BLaER1 treated with 17β-estradiol and CSF1 and Interleukin-3, amounts not matched to agents 10 nM and 100 nM (cell line): ENCODE results near the gene NOSTRIN.

Source experiments
- H3K27ac ChIP-seq, 11 experiments: shearing (Covaris generic); formaldehyde crosslinking; 2 replicates each; pipeline ENCODE4 v1.8.1; 2022
- H3K27me3 ChIP-seq, 11 experiments: shearing (Covaris generic); formaldehyde crosslinking; 2 replicates each; pipeline ENCODE4 v1.8.1; 2022
- H3K36me3 ChIP-seq, 11 experiments: shearing (Covaris generic); formaldehyde crosslinking; 2 replicates each; pipeline ENCODE4 v1.8.1; 2022
- H3K4me1 ChIP-seq, 10 experiments: shearing (Covaris generic); formaldehyde crosslinking; 2 replicates each; pipeline ENCODE4 v1.8.1; 2022
- H3K4me2 ChIP-seq, 11 experiments: shearing (Covaris generic); formaldehyde crosslinking; 2 replicates each; pipeline ENCODE4 v1.8.1; 2022
- H3K4me3 ChIP-seq, 10 experiments: shearing (Covaris generic); formaldehyde crosslinking; 2 replicates each; pipeline ENCODE4 v1.8.1; 2022
- H3K9ac ChIP-seq, 11 experiments: shearing (Covaris generic); formaldehyde crosslinking; 2 replicates each; pipeline ENCODE4 v1.8.1; 2022
- H3K9me3 ChIP-seq, 11 experiments: shearing (Covaris generic); formaldehyde crosslinking; replicated peaks in 1 of 11; 2 replicates each; pipeline ENCODE4 v1.8.1; 2022
- H4K20me1 ChIP-seq, 11 experiments: shearing (Covaris generic); formaldehyde crosslinking; 2 replicates each; pipeline ENCODE4 v1.8.1; 2022
- Cebpa-rat ChIP-seq, 11 experiments: shearing (Covaris generic); IDR thresholded peaks; 2 replicates each; pipeline ENCODE4 v1.8.1; 2022

NOSTRIN gene

GRCh38 chr2:168811696-168812095 lies 9.3 kb downstream of the NOSTRIN start:
- no peaks in the 10 kb centered on the region for H4K20me1 ChIP-seq
- no peak for TF ChIP-seq Cebpa-rat (IDR thresholded peaks at IDR 0.05)

GRCh38 chr2:168814046-168814445 lies 11.6 kb downstream of the NOSTRIN start:
- H3K27ac ChIP-seq, result no peak overlapping the region
- no peak overlapping the region for H3K4me2 ChIP-seq
- no peak for TF ChIP-seq Cebpa-rat (IDR thresholded peaks at IDR 0.05)

More at GRCh38 chr2:168811696-168812095, 9.3 kb downstream of the NOSTRIN start:
- Histone ChIP-seq H3K4me3 (no peak overlapping the region), H3K4me2 (no peak overlapping the region), H3K36me3 (no peaks in the 10 kb centered on the region), H3K9me3 (no peaks in the 10 kb centered on the region), H3K4me1 (no peaks in the 10 kb centered on the region), H3K9ac (no peak overlapping the region), H3K27me3 (no peaks in the 10 kb centered on the region), H3K27ac (no peak overlapping the region)

GRCh38 chr2:168814939-168815907 lies 12.8 kb downstream of the NOSTRIN start:
- Histone ChIP-seq H3K4me2 (no peak overlapping the region), H3K9me3 (no peaks in the 10 kb centered on the region), H3K27ac (no peak overlapping the region), H3K9ac (no peak overlapping the region), H4K20me1 (no peaks in the 10 kb centered on the region), H3K27me3 (no peaks in the 10 kb centered on the region), H3K36me3 (no peaks in the 10 kb centered on the region), H3K4me1 (peaks cover 0 to 6% (median 0%) of the 10 kb centered on the region in 10 experiments; a peak in 1 of 20 replicates), H3K4me3 (no peak overlapping the region)
- TF ChIP-seq Cebpa-rat (IDR thresholded peaks at IDR 0.05), result no peak

More at GRCh38 chr2:168814046-168814445, 11.6 kb downstream of the NOSTRIN start:
- H3K36me3 ChIP-seq, result no peaks in the 10 kb centered on the region
- no peak overlapping the region for H3K4me3 ChIP-seq
- H4K20me1 ChIP-seq, result no peaks in the 10 kb centered on the region
- H3K27me3 ChIP-seq, result no peaks in the 10 kb centered on the region
- H3K9ac ChIP-seq, result no peak overlapping the region
- peaks cover 0 to 6% (median 0%) of the 10 kb centered on the region in 10 experiments; a peak in 1 of 20 replicates for H3K4me1 ChIP-seq
- no peaks in the 10 kb centered on the region for H3K9me3 ChIP-seq

GRCh38 chr2:168816369-168816768 lies 13.9 kb downstream of the NOSTRIN start:
- Histone ChIP-seq H3K36me3 (no peaks in the 10 kb centered on the region), H3K4me2 (no peak overlapping the region), H3K9me3 (no peaks in the 10 kb centered on the region), H3K27ac (no peak overlapping the region), H4K20me1 (no peaks in the 10 kb centered on the region), H3K27me3 (no peaks in the 10 kb centered on the region), H3K4me1 (peaks cover 0 to 6% (median 0%) of the 10 kb centered on the region in 10 experiments; a peak in 1 of 20 replicates), H3K9ac (no peak overlapping the region), H3K4me3 (no peak overlapping the region)
- TF ChIP-seq Cebpa-rat (IDR thresholded peaks at IDR 0.05), result no peak

- no peak for TF ChIP-seq Cebpa-rat (IDR thresholded peaks at IDR 0.05)
- Histone ChIP-seq H3K9me3 (no peaks in the 10 kb centered on the region), H3K4me3 (no peak overlapping the region)
These were observed 16.7 kb downstream of the NOSTRIN start for GRCh38 chr2:168819050-168819715.

GRCh38 chr2:168819829-168820489 lies 17.5 kb downstream of the NOSTRIN start:
- Histone ChIP-seq H3K4me3 (no peak overlapping the region), H3K9me3 (no peaks in the 10 kb centered on the region), H3K27me3 (no peaks in the 10 kb centered on the region), H3K4me2 (no peak overlapping the region), H3K9ac (no peak overlapping the region), H3K36me3 (no peaks in the 10 kb centered on the region), H3K27ac (no peak overlapping the region), H4K20me1 (no peaks in the 10 kb centered on the region), H3K4me1 (peaks cover 0 to 6% (median 0%) of the 10 kb centered on the region in 10 experiments; a peak in 1 of 20 replicates)
- no peak for TF ChIP-seq Cebpa-rat (IDR thresholded peaks at IDR 0.05)

More at GRCh38 chr2:168819050-168819715, 16.7 kb downstream of the NOSTRIN start:
- Histone ChIP-seq H4K20me1 (no peaks in the 10 kb centered on the region), H3K4me1 (peaks cover 0 to 6% (median 0%) of the 10 kb centered on the region in 10 experiments; a peak in 1 of 20 replicates), H3K4me2 (no peak overlapping the region), H3K36me3 (no peaks in the 10 kb centered on the region), H3K27ac (no peak overlapping the region), H3K9ac (no peak overlapping the region), H3K27me3 (no peaks in the 10 kb centered on the region)

- Histone ChIP-seq H3K27ac (no peak overlapping the region), H4K20me1 (no peaks in the 10 kb centered on the region), H3K9me3 (no peaks in the 10 kb centered on the region), H3K4me3 (no peak overlapping the region), H3K36me3 (no peaks in the 10 kb centered on the region), H3K9ac (no peak overlapping the region), H3K4me1 (peaks cover 0 to 6% (median 0%) of the 10 kb centered on the region in 10 experiments; a peak in 1 of 20 replicates), H3K4me2 (no peak overlapping the region), H3K27me3 (no peaks in the 10 kb centered on the region)
- TF ChIP-seq Cebpa-rat (IDR thresholded peaks at IDR 0.05), result no peak
These were observed 19.1 kb downstream of the NOSTRIN start for GRCh38 chr2:168821577-168821976.

- Histone ChIP-seq H3K4me3 (no peak overlapping the region), H3K9me3 (no peaks in the 10 kb centered on the region), H3K27ac (no peak overlapping the region), H3K4me2 (no peak overlapping the region), H4K20me1 (no peaks in the 10 kb centered on the region), H3K27me3 (no peaks in the 10 kb centered on the region), H3K4me1 (peaks cover 0 to 6% (median 0%) of the 10 kb centered on the region in 10 experiments; a peak in 1 of 20 replicates), H3K36me3 (no peaks in the 10 kb centered on the region), H3K9ac (no peak overlapping the region)
- no peak for TF ChIP-seq Cebpa-rat (IDR thresholded peaks at IDR 0.05)
These were observed 19.6 kb downstream of the NOSTRIN start for GRCh38 chr2:168821992-168822391.

GRCh38 chr2:168825126-168825525 lies 22.7 kb downstream of the NOSTRIN start:
- H3K4me2 ChIP-seq, result no peak overlapping the region

More at GRCh38 chr2:168825126-168825525, 22.7 kb downstream of the NOSTRIN start:
- H3K27ac ChIP-seq, result no peak overlapping the region
- H3K4me3 ChIP-seq, result no peak overlapping the region
- H3K36me3 ChIP-seq, result no peaks in the 10 kb centered on the region
- H4K20me1 ChIP-seq, result no peaks in the 10 kb centered on the region
- H3K9ac ChIP-seq, result no peak overlapping the region
- H3K9me3 ChIP-seq, result no peaks in the 10 kb centered on the region
- no peaks in the 10 kb centered on the region for H3K27me3 ChIP-seq
- TF ChIP-seq Cebpa-rat (IDR thresholded peaks at IDR 0.05), result no peak
- H3K4me1 ChIP-seq, result no peaks in the 10 kb centered on the region
